GM10248 (cell line): ENCODE results near the gene LINGO4.

Experiments
- CTCF ChIA-PET: fragments of 300-600 bp; sonication (Branson Sonifier 250); formaldehyde crosslinking; extraction: SDS; loops from one replicate; lab custom pipeline; 2021; ENCODE audit warnings: antibody characterized with exemption; lab: Yijun Ruan, JAX
- POLR2A ChIA-PET: fragments of 350-650 bp; sonication (Branson Sonifier 250); formaldehyde crosslinking; extraction: SDS; loops from one replicate; lab custom pipeline; 2020; ENCODE audit warnings: antibody characterized with exemption; lab: Yijun Ruan, JAX
- DNase-seq: peaks from one replicate; pipeline ENCODE4 v3.0.0; 2012; ENCODE audit errors: extremely low spot score
- TF ChIP-seq, protein P1 (sequence below): IDR thresholded peaks from 2 replicates; pipeline ENCODE4 v1.5.1; 2012; ENCODE audit warnings: mild to moderate bottlenecking, low read depth; ENCODE audit errors: extremely low read depth, missing control alignments, control extremely low read depth

Gene LINGO4

DNA sequence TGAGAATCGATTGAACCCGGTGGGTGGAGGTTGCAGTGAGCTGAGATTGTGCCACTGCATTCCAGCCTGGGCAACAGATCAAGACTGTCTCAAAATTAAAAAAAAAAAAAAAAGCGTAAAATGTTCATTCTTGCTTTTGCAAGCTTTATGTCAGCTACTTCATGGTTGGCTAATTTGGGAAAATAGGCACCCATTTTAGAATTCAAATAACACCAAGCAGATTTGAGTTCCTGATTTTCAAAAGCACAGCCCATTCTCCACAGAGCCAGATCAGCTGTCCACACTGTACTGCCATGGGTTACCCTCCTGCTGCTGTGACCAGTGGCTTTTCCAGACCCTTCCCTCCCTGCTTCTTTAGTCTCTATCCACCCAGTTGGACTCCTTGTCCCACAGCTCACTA is 43.9 kb upstream of the LINGO4 start:
- CTCF ChIA-PET: interaction anchor here (0.9 to 1.7 kb wide), 4 partner anchors 9 to 28 kb away, joined by 3 read pairs; no protein-coding TSS in a partner anchor
- no peak for DNase-seq
- POLR2A ChIA-PET: no interaction called here
- TF ChIP-seq, protein P1, sequence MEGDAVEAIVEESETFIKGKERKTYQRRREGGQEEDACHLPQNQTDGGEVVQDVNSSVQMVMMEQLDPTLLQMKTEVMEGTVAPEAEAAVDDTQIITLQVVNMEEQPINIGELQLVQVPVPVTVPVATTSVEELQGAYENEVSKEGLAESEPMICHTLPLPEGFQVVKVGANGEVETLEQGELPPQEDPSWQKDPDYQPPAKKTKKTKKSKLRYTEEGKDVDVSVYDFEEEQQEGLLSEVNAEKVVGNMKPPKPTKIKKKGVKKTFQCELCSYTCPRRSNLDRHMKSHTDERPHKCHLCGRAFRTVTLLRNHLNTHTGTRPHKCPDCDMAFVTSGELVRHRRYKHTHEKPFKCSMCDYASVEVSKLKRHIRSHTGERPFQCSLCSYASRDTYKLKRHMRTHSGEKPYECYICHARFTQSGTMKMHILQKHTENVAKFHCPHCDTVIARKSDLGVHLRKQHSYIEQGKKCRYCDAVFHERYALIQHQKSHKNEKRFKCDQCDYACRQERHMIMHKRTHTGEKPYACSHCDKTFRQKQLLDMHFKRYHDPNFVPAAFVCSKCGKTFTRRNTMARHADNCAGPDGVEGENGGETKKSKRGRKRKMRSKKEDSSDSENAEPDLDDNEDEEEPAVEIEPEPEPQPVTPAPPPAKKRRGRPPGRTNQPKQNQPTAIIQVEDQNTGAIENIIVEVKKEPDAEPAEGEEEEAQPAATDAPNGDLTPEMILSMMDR: no peak

DNA sequence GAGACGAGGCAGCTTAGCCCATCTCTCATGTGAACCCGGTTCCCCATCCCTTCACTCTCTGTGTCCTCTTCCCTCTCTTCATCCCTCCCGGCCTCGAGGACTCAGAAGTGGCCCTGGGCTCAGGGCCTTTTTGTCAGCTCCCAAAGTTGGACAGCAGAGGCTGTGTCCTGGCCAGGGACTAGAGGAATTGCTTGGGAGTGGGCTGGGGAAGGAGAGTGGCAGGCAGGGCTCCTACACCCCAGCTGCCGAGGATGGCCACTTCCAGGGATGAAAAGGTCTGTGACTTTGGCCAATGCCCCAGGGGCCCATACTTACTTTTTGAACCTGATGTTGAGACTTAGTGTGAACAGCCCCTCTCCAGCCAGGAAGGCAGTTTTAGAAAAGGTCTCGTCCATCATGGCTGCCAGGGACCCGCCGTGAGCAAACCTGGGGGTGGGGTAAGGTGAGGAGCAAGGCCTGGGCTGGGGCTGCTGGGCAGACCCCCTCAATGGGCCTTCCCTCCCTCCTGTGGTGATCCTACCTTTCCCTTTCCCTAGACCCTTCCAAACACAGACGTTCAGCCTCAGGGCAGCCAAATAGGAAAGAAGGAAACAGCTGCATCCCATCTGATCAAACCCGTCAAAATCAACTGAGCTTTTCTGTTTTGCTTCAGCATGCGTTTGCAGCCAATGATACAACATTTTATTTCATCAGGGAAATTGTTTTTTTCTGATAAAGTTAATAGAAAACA is 42.8 kb upstream of the LINGO4 start:
- ChIA-PET POLR2A (no interaction called here), CTCF (interaction anchor here (1.1 to 1.4 kb wide), 3 partner anchors 10 to 26 kb away, joined by 3 to 5 read pairs (median 4); no protein-coding TSS in a partner anchor)
- TF ChIP-seq, protein P1: no peak
- no peak for DNase-seq

DNA sequence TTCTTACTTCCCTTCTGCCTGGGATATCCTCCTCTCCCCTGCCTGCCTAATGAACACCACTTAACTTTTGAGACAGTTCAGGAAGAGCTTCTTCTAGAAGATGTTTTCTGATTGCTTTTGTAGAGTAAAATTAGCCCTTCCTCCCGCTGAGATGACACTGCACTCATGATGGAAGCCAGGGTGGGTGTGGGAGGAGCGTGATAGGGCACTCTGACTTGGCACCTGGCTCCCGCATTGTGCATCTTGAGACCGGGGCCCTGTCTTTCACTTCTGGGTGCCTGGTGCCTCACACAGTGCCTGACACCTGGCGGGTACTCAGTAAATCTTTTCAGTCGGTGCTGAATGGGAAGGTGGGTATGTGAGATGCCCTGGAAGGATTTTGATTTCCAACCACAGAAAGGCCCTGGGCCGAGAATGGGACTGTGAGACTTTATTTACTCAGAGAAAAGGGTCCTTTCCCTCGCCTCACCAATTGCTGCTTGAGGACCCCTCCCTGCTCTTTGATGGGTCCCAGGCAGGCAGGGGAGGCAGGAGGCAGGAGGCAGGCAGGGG is 41.5 kb upstream of the LINGO4 start:
- DNase-seq: no peak
- CTCF ChIA-PET: interaction anchor here (1.3 kb wide), 1 partner anchor 11 kb away, joined by 5 read pairs; no protein-coding TSS in a partner anchor
- POLR2A ChIA-PET: no interaction called here
- TF ChIP-seq, protein P1: no peak

DNA sequence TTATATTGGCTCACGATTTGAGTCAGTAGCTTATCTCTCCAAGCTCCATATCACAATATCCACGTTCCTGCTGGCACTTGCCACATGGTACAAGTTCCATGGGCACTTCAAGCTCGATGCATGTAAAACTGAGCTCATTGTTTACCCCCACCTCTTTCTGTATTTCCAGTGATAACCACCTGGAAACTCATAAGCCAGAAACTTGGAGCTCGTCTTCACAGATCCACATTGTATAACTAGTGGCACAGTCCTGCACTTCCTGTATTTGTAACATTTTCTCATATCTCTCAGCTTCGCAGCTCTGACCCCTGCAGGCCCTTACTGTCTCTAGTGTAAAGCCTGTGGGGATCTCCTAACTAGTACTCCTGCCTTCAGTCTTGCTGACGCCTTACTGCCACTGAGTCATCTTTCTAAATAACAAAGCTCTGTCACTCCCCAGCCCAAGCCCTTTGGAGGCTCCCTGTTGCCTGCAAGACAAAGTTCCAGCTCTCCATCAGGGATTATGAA is 40.9 kb upstream of the LINGO4 start:
- DNase-seq: no peak
- TF ChIP-seq, protein P1: no peak
- POLR2A ChIA-PET: no interaction called here
- CTCF ChIA-PET: interaction anchor here (1.3 kb wide), 1 partner anchor 11 kb away, joined by 5 read pairs; no protein-coding TSS in a partner anchor

DNA sequence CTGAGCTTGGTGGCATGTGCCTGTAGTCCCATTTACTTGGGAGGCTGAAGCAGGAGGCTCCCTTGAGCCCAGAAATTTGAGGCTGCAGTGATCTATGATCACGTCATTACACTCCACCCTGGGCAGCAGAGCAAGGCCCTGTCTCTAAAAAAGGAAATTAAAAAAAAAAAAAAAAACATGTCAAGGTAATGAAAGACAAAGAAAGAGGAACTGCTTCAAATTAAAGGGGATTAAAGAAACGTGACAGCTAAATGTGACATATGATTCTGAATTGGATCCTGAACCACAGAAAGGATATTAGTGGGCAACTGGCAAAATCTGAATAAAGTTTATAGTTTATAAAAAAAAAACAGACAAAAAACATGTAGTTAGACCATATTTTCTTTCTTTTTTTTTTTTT is 38.2 kb upstream of the LINGO4 start:
- TF ChIP-seq, protein P1: no peak
- DNase-seq: no peak
- POLR2A ChIA-PET: no interaction called here
- CTCF ChIA-PET: interaction anchor here (1.2 to 2.6 kb wide), 2 partner anchors 10 to 250 kb away, joined by 4 to 6 read pairs; partner anchors contain the start of gene THEM5

DNA sequence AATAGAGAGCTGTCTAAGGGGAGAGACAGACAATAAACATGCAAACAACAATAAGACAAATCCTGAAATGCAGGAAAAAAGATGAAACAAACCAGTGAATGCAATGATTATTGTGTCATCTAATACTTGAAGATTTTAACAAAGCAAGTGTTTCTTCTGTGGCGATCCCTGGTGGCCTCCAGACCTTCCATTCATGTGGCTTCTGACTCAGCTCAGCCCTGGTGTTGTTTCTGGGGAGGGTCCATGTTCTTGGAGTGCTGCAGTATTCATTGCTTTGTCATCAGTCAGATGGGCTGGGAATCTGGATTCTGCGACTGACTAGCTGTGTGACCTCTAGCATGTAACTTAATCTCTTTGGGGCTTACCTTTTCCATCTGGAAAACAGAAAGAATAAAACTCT is 35.9 kb upstream of the LINGO4 start:
- TF ChIP-seq, protein P1: no peak
- ChIA-PET POLR2A (interaction anchor here (0.6 kb wide), 1 partner anchor 30 kb away, joined by 9 read pairs; no protein-coding TSS in a partner anchor), CTCF (no interaction called here)
- DNase-seq: no peak
